SK-N-DZ (cell line): Measurements from ENCODE around the gene ANGPTL7.

Source experiments
- DNase-seq: peaks from one replicate; pipeline ENCODE4 v3.0.0-alpha.2; 2015; ENCODE audit warnings: low spot score
- small RNA-seq, 2 experiments: library from RNA; depleted of rRNA; stranded (forward); fragments of <200 nt; gene quantifications; one replicate each; pipeline ENCODE3, GENCODE V24; 2014

ANGPTL7 gene

GRCh38 chr1:11204396-11205190 is 15.4 kb downstream of the ANGPTL7 start:
- DNase-seq, result no peak

- no peak for DNase-seq
Measured at GRCh38 chr1:11207898-11208611, 18.9 kb downstream of the ANGPTL7 start.

GRCh38 chr1:11211461-11211860 is 22.3 kb downstream of the ANGPTL7 start:
- DNase-seq, result no peak

GRCh38 chr1:11211925-11212587 is 22.9 kb downstream of the ANGPTL7 start:
- no peak for DNase-seq

- no peak for DNase-seq
Measured at GRCh38 chr1:11214698-11215380, 25.7 kb downstream of the ANGPTL7 start.

GRCh38 chr1:11215381-11216005 is 26.3 kb downstream of the ANGPTL7 start:
- DNase-seq, result no peak

- no peak for DNase-seq
Measured at GRCh38 chr1:11216074-11216473, 26.9 kb downstream of the ANGPTL7 start.

- DNase-seq, result no peak
Measured at GRCh38 chr1:11227106-11228077, 38.2 kb downstream of the ANGPTL7 start.

- DNase-seq, result no peak
Measured at GRCh38 chr1:11229203-11229602, 40.0 kb downstream of the ANGPTL7 start.

GRCh38 chr1:11233208-11233607 is 44.1 kb downstream of the ANGPTL7 start:
- no peak for DNase-seq

- DNase-seq, result no peak
Measured at GRCh38 chr1:11237356-11237755, 48.2 kb downstream of the ANGPTL7 start.

GRCh38 chr1:11238311-11238710 is 49.2 kb downstream of the ANGPTL7 start:
- no peak for DNase-seq

GRCh38 chr1:11245248-11245647 is 56.1 kb downstream of the ANGPTL7 start:
- no peak for DNase-seq

Small RNA genes lying within 50 kb of the gene (small RNA-seq; reads per million reads assigned to genes)
- gene RNU6-291P (0 reads per million in 2 experiments), gene RNU6-537P (0 reads per million in 2 experiments), gene RPL39P6 (0 reads per million in 2 experiments)
